Fibroblast of lung (primary cell): Measurements from ENCODE around the gene TMEM255B. TPM values are rescaled to one million over a fixed set of nuclear protein-coding genes. Genes with fewer than 3 reads are reported as not detected.
"Not testable (repeated sequence)": the region's sequence is repeated elsewhere in the genome, so short reads cannot be mapped to it uniquely, and the experiment has no call there.

Experiments used
- DNase-seq, 2 donors: peaks; one replicate each; pipeline versions ENCODE4 v3.0.0 to v3.0.0-alpha.2; 2010; ENCODE audit warnings: low read depth in 2 of 2
- H2AFZ ChIP-seq: 2 replicates; pipeline ENCODE4 v1.5.1; 2012; ENCODE audit warnings: low read length, control low read depth, inconsistent platforms
- H3K27ac ChIP-seq: 2 replicates; pipeline ENCODE4 v1.5.1; 2011; ENCODE audit warnings: low read length, control low read depth; ENCODE audit not compliant: insufficient read depth
- H3K27me3 ChIP-seq: 2 replicates; pipeline ENCODE4 v1.5.1; 2011; ENCODE audit warnings: mild to moderate bottlenecking, low read length; ENCODE audit not compliant: control insufficient read depth, insufficient read depth
- H3K36me3 ChIP-seq: 2 replicates; pipeline ENCODE4 v1.5.1; 2011; ENCODE audit warnings: low read length; ENCODE audit not compliant: control insufficient read depth, insufficient read depth
- H3K4me1 ChIP-seq: 2 replicates; pipeline ENCODE4 v1.5.1; 2011; ENCODE audit warnings: low read length; ENCODE audit not compliant: control insufficient read depth, insufficient read depth; ENCODE audit errors: extremely low read depth
- H3K4me2 ChIP-seq: 2 replicates; pipeline ENCODE4 v1.5.1; 2011; ENCODE audit warnings: low read length, control low read depth; ENCODE audit not compliant: insufficient read depth; ENCODE audit errors: extremely low read depth
- H3K4me3 ChIP-seq, 4 experiments: fragments of 200-600 bp in 1 of 4; sonication (generic) in 1 of 4; replicated peaks in 1 of 4; 2 replicates each; pipeline ENCODE4 v1.5.1; 2011 to 2016; ENCODE audit warnings: low read length in 4 of 4, low read depth in 3 of 4, mild to moderate bottlenecking in 3 of 4, control low read depth in 2 of 4, inconsistent platforms in 1 of 4, mixed read lengths in 1 of 4; ENCODE audit not compliant: insufficient read depth in 1 of 4; ENCODE audit errors: control extremely low read depth in 1 of 4
- H3K79me2 ChIP-seq: 2 replicates; pipeline ENCODE4 v1.5.1; 2012; ENCODE audit warnings: mild to moderate bottlenecking, low read length, inconsistent platforms; ENCODE audit not compliant: control insufficient read depth, insufficient read depth
- H3K9ac ChIP-seq: 2 replicates; pipeline ENCODE4 v1.5.1; 2011; ENCODE audit warnings: mild to moderate bottlenecking, low read length, control low read depth; ENCODE audit not compliant: insufficient read depth
- H3K9me3 ChIP-seq: 2 replicates; pipeline ENCODE4 v1.5.1; 2012; ENCODE audit warnings: low read depth, low read length; ENCODE audit not compliant: control insufficient read depth, insufficient read depth
- H4K20me1 ChIP-seq: 2 replicates; pipeline ENCODE4 v1.5.1; 2011; ENCODE audit warnings: low read length; ENCODE audit not compliant: control insufficient read depth, insufficient read depth; ENCODE audit errors: extremely low read depth
- CTCF ChIP-seq, 2 donors: IDR thresholded peaks in 1 of 2; conservative IDR thresholded peaks in 1 of 2; 1 replicate in 1 of 2; 2 replicates in 1 of 2; pipeline ENCODE4 v1.5.1; 2011 to 2012; ENCODE audit warnings: low read length in 2 of 2, control low read depth in 1 of 2, inconsistent platforms in 1 of 2, low read depth in 1 of 2, mild to moderate bottlenecking in 1 of 2
- EZH2 ChIP-seq: IDR thresholded peaks from 2 replicates; pipeline ENCODE4 v1.5.1; 2012; ENCODE audit warnings: low read length, control low read depth, mild to moderate bottlenecking; ENCODE audit errors: missing control alignments
- polyA plus RNA-seq, 2 donors: library from polyadenylated mRNA; depleted of rRNA in 1 of 2; stranded (reverse) in 1 of 2; unstranded in 1 of 2; fragments of >200 nt; gene quantifications; 2 replicates each; pipeline ENCODE4 v1.2.1, GENCODE V29; 2011 to 2012; ENCODE audit warnings: missing spikeins in 1 of 2
- total RNA-seq: library from RNA; depleted of rRNA; stranded (reverse); fragments of >200 nt; gene quantifications from 2 replicates; pipeline ENCODE4 v1.2.1, GENCODE V29; 2014

Gene TMEM255B
- total and polyA plus RNA-seq, 2 donors (not counting 1 experiment from before 2014, with no cell fraction given): 2.4 to 10.4 TPM

DNA sequence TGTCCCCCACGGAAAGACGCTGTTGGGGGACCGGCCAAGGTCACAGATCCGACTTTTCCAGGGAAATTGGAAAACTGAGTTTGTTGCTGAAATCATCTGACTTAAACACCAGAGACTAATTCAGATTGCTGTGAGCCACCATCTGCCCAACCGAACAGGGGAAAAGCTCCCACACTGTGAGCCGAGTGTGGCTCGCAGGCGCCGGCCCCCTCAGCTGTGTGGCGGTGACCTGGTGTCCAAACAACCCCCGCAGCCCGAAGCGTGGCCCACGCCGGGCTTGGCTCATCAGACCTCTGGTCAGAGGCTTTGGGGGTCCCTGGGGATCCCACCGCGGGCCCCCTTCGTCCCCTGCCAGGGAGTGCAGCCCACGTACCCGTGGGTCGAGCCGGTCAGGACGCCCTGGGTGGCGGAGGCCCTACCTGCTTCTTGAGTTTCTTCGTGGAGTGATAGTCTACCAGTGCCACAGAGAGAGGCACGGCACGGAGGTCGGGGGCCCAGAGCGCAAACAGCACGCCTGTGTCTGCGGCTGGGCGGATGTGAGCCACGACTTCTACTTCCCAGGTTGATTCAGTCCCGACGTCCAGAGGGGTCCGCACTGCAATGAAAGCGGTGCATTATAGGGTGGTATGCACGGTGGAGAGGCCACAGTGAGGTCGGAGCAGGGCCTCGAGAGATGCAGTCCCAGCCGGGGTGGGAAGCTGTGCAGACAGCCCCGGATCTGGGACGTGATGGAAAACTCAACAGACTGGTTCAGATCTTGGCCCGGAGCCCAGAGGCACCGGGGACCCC, 64.1 kb downstream of the TMEM255B start:
- Histone ChIP-seq H3K4me2 (no peak overlapping the region), H2AFZ (no peak overlapping the region), H3K9me3 (no peaks in the 10 kb centered on the region), H3K9ac (no peak overlapping the region), H3K36me3 (peaks cover 55% of the 10 kb centered on the region), H3K4me1 (peaks cover 27% of the 10 kb centered on the region), H3K27me3 (no peaks in the 10 kb centered on the region), H3K4me3 (no peak overlapping the region), H3K27ac (no peak overlapping the region), H4K20me1 (no peaks in the 10 kb centered on the region), H3K79me2 (no peaks in the 10 kb centered on the region)
- TF ChIP-seq EZH2: no peak
- TF ChIP-seq CTCF (conservative IDR thresholded peaks at IDR 0.05 in 1 of 2, IDR thresholded peaks at IDR 0.05 in 1 of 2; ENCODE audit: low read depth in 1 of 2, low read length in 2 of 2): no peak
- no peak for DNase-seq

DNA sequence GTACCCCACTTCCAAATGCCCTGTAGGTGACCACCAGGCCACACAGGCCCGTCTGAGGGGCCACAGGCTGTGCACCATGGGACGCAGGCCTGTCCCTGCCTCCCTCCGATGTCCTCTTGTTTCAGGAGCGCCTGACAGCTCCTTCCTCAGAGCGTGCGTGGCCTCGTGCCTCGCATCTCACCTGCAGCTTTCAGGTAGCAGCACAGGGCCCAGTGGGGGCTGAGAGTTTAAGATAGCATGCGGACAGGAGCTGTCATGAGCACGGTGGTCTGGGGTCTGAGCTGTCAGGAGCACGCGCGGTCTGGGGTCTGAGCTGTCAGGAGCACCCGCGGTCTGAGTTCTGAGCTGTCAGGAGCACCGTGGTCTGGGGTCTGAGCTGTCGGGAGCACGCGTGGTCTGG, 64.7 kb downstream of the TMEM255B start:
- DNase-seq: no peak
- Histone ChIP-seq H3K4me1 (peaks cover 27% of the 10 kb centered on the region), H3K9me3 (no peaks in the 10 kb centered on the region), H4K20me1 (no peaks in the 10 kb centered on the region), H2AFZ (no peak overlapping the region), H3K79me2 (no peaks in the 10 kb centered on the region), H3K9ac (no peak overlapping the region), H3K4me2 (no peak overlapping the region), H3K36me3 (peaks cover 56% of the 10 kb centered on the region), H3K27me3 (no peaks in the 10 kb centered on the region), H3K27ac (no peak overlapping the region), H3K4me3 (no peak overlapping the region)
- no peak for TF ChIP-seq CTCF (conservative IDR thresholded peaks at IDR 0.05 in 1 of 2, IDR thresholded peaks at IDR 0.05 in 1 of 2; ENCODE audit: low read depth in 1 of 2, low read length in 2 of 2)
- no peak for TF ChIP-seq EZH2

DNA sequence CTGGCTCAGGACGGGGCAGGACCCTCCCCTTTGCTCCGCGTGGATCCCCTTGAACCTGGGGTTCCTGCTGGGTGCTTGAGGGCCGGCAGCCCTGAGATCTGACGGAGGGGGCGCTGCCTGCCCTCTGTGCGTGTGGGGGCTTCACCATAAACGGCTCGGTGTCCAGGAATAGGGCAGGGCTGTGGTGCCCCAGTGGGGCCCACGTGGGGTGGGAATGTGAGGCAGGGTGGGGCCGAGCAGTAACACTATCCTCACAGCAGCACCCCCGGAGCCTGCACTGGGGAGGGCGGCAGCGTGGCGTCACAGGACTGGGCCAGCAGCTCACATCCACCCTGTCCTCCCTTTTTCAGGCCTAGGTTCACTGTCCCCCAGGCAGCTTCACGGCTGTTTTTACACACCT, 66.8 kb downstream of the TMEM255B start:
- no peaks in the 10 kb centered on the region for H4K20me1 ChIP-seq
- H3K9ac ChIP-seq: no peak overlapping the region
- TF ChIP-seq CTCF (conservative IDR thresholded peaks at IDR 0.05 in 1 of 2, IDR thresholded peaks at IDR 0.05 in 1 of 2; ENCODE audit: low read depth in 1 of 2, low read length in 2 of 2): no peak
- no peak for TF ChIP-seq EZH2
- no peak overlapping the region for H3K4me2 ChIP-seq
- H2AFZ ChIP-seq: no peak overlapping the region
- H3K4me1 ChIP-seq: peaks cover 16% of the 10 kb centered on the region
- H3K27ac ChIP-seq: no peak overlapping the region
- no peaks in the 10 kb centered on the region for H3K79me2 ChIP-seq
- peaks cover 55% of the 10 kb centered on the region for H3K36me3 ChIP-seq
- H3K27me3 ChIP-seq: no peaks in the 10 kb centered on the region
- H3K4me3 ChIP-seq: no peak overlapping the region
- DNase-seq: no peak
- H3K9me3 ChIP-seq: no peaks in the 10 kb centered on the region

DNA sequence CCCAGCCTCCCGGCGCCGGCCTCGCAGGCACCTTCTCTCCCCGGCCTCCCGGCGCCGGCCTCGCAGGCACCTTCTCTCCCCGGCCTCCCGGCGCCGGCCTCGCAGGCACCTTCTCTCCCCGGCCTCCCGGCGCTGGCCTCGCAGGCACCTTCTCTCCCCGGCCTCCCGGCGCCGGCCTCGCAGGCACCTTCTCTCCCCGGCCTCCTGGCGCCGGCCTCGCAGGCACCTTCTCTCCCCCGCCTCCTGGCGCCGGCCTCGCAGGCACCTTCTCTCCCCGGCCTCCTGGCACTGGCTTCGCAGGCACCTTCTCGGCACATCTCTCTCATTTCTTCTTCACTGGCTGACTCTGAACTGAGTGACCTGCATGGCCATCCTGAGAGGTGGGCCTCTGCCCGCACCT, 67.4 kb downstream of the TMEM255B start:
- H4K20me1 ChIP-seq, H3K27me3 ChIP-seq, H3K4me2 ChIP-seq, DNase-seq, H3K4me3 ChIP-seq, H2AFZ ChIP-seq, H3K9me3 ChIP-seq, H3K9ac ChIP-seq, H3K79me2 ChIP-seq, H3K27ac ChIP-seq: not testable (repeated sequence)
- H3K4me1 ChIP-seq: peaks cover 13% of the 10 kb centered on the region
- H3K36me3 ChIP-seq: peaks cover 59% of the 10 kb centered on the region
